ENCODE results near the gene ZNF485. TPM values are rescaled to one million over a fixed set of nuclear protein-coding genes. Genes with fewer than 3 reads are reported as not detected.
"Not testable (repeated sequence)": the region's sequence is repeated elsewhere in the genome, so short reads cannot be mapped to it uniquely, and the experiment has no call there.

ZNF485 gene
- polyA plus RNA-seq (ENCODE audit: insufficient read length in 4 of 4) = 1 to 10 TPM; 4.4 to 5.3 (median 4.7) TPM

DNA sequence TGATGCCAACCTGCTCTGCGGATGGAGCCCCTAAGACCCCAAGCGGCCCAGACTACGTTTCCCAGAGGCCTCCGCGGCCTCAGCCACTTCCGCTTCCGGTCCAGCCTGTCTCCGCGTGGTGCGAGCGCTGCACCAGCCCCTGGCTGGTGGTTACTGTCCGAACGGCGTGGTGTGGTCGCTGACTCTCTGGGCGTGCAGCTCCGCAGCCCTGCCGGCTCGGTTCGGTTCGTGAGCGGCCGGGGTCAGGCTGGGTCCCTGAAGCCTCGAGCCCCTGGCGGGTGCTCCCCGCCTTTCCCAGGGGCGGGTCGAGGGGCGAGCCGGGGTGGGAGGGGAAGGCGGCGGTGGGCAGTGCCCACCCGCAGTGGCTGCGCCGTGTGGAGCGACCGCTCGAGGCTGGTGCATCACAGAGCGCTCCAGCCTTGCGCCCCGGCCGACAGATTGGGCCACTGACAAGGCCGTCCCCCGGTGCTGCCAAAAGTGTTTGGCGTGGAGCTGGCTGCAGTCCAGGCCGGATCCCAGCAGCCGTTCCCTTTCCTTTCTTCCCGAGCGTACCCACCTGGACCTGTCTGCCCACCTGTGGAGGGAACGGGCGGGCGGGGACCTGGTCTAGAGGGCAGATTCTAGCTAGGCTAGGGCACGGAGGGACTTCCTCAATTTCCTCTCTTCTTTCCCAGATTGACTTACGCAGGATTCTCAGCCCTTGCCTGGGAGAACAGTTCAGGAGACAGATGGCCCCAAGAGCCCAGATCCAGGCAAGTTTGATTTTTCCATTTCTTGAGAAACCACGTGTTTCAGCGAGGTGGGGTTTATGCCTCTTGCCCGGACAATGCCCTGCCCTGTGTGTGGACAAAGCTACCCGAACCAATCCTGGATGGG lies at the start of gene ZNF485:
Gene ZNF485 (plus strand): TSS at position 116 of the 876 bp plus-strand sequence. CDS start 613 bp downstream, at position 729.
- peak in 2 of 4 donors; percentile 43 to 60 for DNase-seq (ENCODE audit: low read depth in 4 of 4, low spot score in 3 of 4)

- no peak for DNase-seq (ENCODE audit: low read depth in 4 of 4, low spot score in 3 of 4)
Measured at GRCh38 chr10:43557214-43557613, 49.0 kb upstream of the ZNF485 start.

- DNase-seq (ENCODE audit: low read depth in 4 of 4, low spot score in 3 of 4) = no peak
Measured at GRCh38 chr10:43569681-43570080, 36.6 kb upstream of the ZNF485 start.

DNA sequence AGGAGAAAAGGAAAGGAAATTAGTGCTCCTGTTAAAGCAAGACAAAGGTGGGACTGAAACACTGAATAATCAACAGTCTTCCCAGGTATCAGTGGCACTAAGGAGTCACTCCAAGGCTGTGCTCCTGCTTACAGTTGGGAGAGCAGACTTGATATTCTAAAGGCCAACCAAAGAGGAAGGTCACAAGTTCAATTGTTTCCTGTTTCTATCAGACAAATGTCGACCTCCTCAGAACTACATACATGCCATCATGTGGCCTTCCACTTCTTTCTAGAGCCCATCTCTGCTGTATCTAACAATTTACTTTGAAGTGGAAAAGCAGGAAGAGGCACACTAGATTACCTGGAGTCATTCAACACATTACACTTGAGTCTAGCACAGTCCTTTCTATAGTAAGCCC lies 35.3 kb upstream of the ZNF485 start:
- DNase-seq (ENCODE audit: low read depth in 4 of 4, low spot score in 3 of 4) = no peak

DNA sequence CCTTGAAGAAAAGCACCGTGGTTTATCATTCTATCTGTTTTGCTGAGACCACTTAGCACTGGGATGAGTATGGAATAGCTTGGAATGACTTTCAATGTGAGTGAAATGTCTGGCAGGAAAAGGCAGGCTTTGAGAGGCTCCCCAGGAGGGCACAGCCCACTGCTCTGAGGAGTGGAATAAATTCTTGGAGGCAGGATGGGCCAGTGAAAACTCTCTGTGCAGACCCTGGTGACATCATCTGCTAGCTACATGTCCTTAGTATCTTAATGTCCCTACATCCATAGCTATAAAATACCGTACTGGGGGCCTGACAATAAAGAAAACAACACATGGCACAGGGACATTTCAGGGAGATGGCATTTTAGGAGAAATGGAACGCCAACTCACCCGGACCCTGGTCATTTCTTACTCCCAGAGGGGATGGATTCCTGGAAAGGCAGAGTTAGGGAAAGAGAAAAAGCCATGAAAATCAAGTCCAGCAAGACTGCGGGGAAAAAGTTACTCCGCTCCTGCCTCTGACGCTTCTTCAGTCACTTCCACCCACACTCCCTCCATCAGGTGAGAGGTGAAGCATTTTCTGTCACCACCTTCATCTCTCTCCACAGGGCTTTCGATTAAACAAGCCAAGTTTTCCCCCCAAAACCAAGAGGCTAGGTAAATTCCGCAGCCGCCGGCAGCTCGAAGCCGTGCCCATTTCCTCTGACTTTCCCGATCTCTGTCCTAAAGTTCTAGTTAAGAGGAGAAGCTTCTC lies 32.8 kb upstream of the ZNF485 start:
- no peak for DNase-seq (ENCODE audit: low read depth in 4 of 4, low spot score in 3 of 4)

- DNase-seq (ENCODE audit: low read depth in 4 of 4, low spot score in 3 of 4) = peak; percentile 74 to 79 (median 78)
Measured at GRCh38 chr10:43574001-43574892, 32.0 kb upstream of the ZNF485 start, which contains the start of gene ZNF239. ZNF239 (minus strand) TSS chr10:43574616; CDS start chr10:43558079, 16,537 bp downstream.

DNA sequence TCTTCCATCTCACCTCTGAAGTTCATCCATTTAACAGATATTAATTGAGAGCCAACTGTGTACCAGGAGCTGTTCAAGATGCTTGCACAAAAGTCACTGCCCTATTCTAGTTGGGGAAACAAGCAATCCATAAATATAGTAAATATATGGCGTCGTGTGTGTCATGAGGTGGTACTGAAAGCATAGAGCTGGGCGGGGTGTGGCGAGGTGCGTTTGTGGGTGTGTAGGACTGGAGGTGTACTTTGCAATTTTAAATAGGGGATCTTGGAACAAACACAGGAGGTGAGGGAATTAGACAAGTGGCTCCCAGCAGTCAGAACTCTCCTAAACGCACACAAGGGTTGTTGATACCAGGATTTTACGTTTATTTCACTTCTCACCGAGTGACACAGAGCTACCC lies 31.3 kb upstream of the ZNF485 start:
- DNase-seq (ENCODE audit: low read depth in 4 of 4, low spot score in 3 of 4) = no peak

GRCh38 chr10:43576062-43576461 lies 30.2 kb upstream of the ZNF485 start:
- DNase-seq (ENCODE audit: low read depth in 4 of 4, low spot score in 3 of 4) = no peak

- no peak for DNase-seq (ENCODE audit: low read depth in 4 of 4, low spot score in 3 of 4)
Measured at GRCh38 chr10:43576580-43576979, 29.7 kb upstream of the ZNF485 start.

- DNase-seq (ENCODE audit: low read depth in 4 of 4, low spot score in 3 of 4) = no peak
Measured at GRCh38 chr10:43584051-43584450, 22.2 kb upstream of the ZNF485 start.

DNA sequence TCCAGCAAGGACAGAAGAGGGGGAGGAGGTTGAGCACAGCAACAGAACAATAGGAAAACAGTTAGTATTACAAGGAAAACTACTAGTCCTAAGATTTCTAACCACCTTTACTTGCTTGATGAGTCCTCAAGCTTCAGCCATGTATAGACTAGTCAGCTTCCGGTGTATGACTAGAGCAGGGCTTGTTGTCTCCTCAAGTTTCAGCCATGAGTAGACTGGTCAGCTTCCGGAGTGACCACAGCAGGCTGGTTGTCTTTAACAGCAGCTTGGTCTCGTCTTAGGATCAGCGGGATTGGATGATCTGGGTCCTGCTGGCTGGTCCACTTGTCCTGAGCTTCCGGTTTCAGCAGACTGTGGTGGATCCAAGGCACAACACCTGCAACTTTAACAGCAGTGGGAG lies 21.2 kb upstream of the ZNF485 start:
- no peak for DNase-seq (ENCODE audit: low read depth in 4 of 4, low spot score in 3 of 4)

GRCh38 chr10:43585981-43586729 lies 20.1 kb upstream of the ZNF485 start:
- no peak for DNase-seq (ENCODE audit: low read depth in 4 of 4, low spot score in 3 of 4)

DNA sequence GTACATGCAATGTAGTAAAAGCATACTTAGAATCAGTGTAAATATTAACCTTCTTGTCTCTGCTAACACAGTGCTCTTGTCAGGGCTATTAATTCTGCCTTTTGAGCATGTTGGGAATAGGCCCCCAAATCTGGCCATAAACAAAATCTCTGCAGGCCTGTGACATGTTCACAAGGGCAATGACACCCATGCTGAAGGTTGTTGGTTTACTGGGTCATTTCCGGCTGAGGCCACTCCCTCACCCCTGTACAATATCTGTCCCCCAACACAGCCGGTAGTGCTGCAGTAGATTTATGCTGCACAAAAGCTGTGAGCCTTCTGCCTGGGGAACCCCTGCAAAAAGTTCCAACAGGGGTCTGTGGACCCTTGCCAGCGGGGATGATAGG lies 19.5 kb upstream of the ZNF485 start:
- not testable (repeated sequence) for DNase-seq (ENCODE audit: low read depth in 4 of 4, low spot score in 3 of 4)

GRCh38 chr10:43591303-43591904 lies 14.8 kb upstream of the ZNF485 start:
- no peak for DNase-seq (ENCODE audit: low read depth in 4 of 4, low spot score in 3 of 4)

DNA sequence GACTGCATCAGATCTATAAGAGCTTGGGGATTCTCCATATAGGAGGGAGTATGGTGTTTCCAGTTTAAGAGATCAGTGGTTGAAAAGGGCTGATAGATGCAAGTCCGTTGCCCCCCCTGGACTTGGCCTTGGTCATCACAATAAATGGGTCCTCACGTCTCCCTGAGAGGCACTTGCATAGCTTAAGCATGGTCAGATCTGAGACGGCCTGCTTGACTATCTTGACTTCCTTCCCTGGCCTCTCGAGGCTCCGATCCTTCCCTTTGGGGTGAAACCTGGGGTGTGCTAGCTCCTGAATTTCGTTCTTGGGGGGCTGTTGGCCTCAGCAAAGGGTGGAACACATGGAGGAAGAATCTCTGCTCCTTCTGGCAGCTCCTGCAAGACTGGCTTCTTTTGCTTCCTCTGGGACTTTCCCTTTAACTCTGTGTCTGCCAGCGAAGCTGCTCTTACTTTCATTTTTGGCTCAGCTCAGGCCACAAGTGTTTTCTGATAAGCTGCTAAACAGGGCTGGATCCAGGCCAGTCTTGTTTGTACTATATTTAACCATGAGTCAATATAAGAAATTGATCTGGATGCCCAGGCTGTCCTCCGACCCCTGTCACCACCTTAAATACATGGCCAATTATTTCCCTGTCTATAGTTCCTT lies 11.2 kb upstream of the ZNF485 start:
- no peak for DNase-seq (ENCODE audit: low read depth in 4 of 4, low spot score in 3 of 4)

- no peak for DNase-seq (ENCODE audit: low read depth in 4 of 4, low spot score in 3 of 4)
Measured at GRCh38 chr10:43595739-43596298, 10.4 kb upstream of the ZNF485 start.

- no peak for DNase-seq (ENCODE audit: low read depth in 4 of 4, low spot score in 3 of 4)
Measured at GRCh38 chr10:43596546-43596945, 9.7 kb upstream of the ZNF485 start.

DNA sequence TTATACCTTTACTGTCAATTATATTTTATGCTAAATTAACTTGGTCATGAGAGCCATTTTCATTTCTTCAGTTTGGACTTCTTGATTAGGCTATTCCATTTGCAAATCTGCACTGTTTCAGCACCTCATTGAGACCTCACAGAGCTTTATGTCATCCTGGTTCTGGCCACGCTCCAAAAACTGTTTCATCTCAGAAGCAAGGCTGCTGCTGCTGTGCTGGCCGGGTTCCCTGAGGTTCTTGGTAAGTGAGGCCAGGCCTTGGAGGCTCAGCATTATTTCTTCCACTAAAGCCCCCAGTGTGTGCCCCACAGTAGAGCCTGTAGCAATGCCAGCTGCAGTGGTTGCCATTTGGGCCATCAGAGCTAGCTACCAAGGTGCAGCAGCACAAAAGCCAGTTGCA lies 7.8 kb upstream of the ZNF485 start:
- no peak for DNase-seq (ENCODE audit: low read depth in 4 of 4, low spot score in 3 of 4)

- no peak for DNase-seq (ENCODE audit: low read depth in 4 of 4, low spot score in 3 of 4)
Measured at GRCh38 chr10:43599333-43599732, 6.9 kb upstream of the ZNF485 start.
